Smooth muscle cell (in vitro differentiated cells): ENCODE data around the gene RALGAPB. TPM values are rescaled to one million over a fixed set of nuclear protein-coding genes. Genes with fewer than 3 reads are reported as not detected.
A peak's percentile ranks its signal among the peaks of the same experiment; 100 is the strongest.

Experiments used
- DNase-seq: peaks from one replicate; lab custom pipeline; 2025; ENCODE audit not compliant: unreplicated experiment; lab: John Stamatoyannopoulos, UW
- H2AFZ ChIP-seq: fragments of 200-600 bp; sonication (generic); 2 replicates; pipeline ENCODE4 v1.6.0; 2016; ENCODE audit warnings: antibody characterized with exemption, low read depth, mild to moderate bottlenecking
- H3F3A ChIP-seq: fragments of 200-600 bp; sonication (generic); 2 replicates; pipeline ENCODE4 v1.6.0; 2017; ENCODE audit warnings: antibody characterized with exemption, low read depth
- H3K27ac ChIP-seq: fragments of 200-600 bp; sonication (generic); 2 replicates; pipeline ENCODE4 v1.5.1; 2016; ENCODE audit warnings: low read depth, mild to moderate bottlenecking
- H3K27me3 ChIP-seq: fragments of 200-600 bp; sonication (generic); 2 replicates; pipeline ENCODE4 v1.6.1; 2016; ENCODE audit warnings: low read depth, mild to moderate bottlenecking
- H3K36me3 ChIP-seq: fragments of 200-600 bp; sonication (generic); 2 replicates; pipeline ENCODE4 v1.5.1; 2016; ENCODE audit warnings: low read depth
- H3K4me1 ChIP-seq: fragments of 200-600 bp; sonication (generic); 2 replicates; pipeline ENCODE4 v1.5.1; 2016; ENCODE audit warnings: low read depth
- H3K4me2 ChIP-seq: fragments of 200-600 bp; sonication (generic); 2 replicates; pipeline ENCODE4 v1.6.0; 2016; ENCODE audit warnings: mild to moderate bottlenecking
- H3K4me3 ChIP-seq: fragments of 200-600 bp; sonication (generic); 2 replicates; pipeline ENCODE4 v1.5.1; 2016; ENCODE audit warnings: mild to moderate bottlenecking
- H3K79me2 ChIP-seq: fragments of 200-600 bp; sonication (generic); 2 replicates; pipeline ENCODE4 v1.6.0; 2016; ENCODE audit warnings: low read depth, mild to moderate bottlenecking
- H3K9ac ChIP-seq: fragments of 200-600 bp; sonication (generic); 2 replicates; pipeline ENCODE4 v1.6.0; 2016; ENCODE audit warnings: low read depth
- H3K9me3 ChIP-seq: fragments of 200-600 bp; sonication (generic); replicated peaks from 2 replicates; pipeline ENCODE4 v1.5.1; 2016; ENCODE audit warnings: low read depth
- H4K20me1 ChIP-seq: fragments of 200-600 bp; sonication (generic); 2 replicates; pipeline ENCODE4 v1.6.0; 2016; ENCODE audit warnings: low read depth
- CTCF ChIP-seq: fragments of 200-600 bp; sonication (generic); IDR thresholded peaks from 2 replicates; pipeline ENCODE4 v1.5.1; 2017; ENCODE audit warnings: borderline replicate concordance, mild to moderate bottlenecking, antibody characterized with exemption; ENCODE audit not compliant: insufficient read depth, poor library complexity, severe bottlenecking
- WGBS: methylation state at CpG from one replicate; pipeline ENCODE4 v1.1.7; 2016; ENCODE audit warnings: low lambda C conversion rate; 5-methylcytosine and 5-hydroxymethylcytosine counted together
- polyA plus RNA-seq: library from polyadenylated mRNA; unstranded; fragments of >200 nt; fragmentation: Nextera tagmentation; extraction: Ambion mirVana; gene quantifications from 2 replicates; pipeline ENCODE4 v1.2.1, GENCODE V29; 2016
- total RNA-seq: library from RNA; depleted of rRNA; stranded (reverse); fragments of >200 nt; gene quantifications from 2 replicates; pipeline ENCODE4 v1.2.3, GENCODE V29; 2014

Gene RALGAPB
- total and polyA plus RNA-seq, 2 experiments from 2014 or later = 8.9 to 43.2 TPM

- no peak for DNase-seq
Measured at GRCh38 chr20:38445381-38445796, 27.3 kb upstream of the RALGAPB start.

GRCh38 chr20:38445901-38446425 is 26.7 kb upstream of the RALGAPB start:
- H4K20me1 ChIP-seq = no peaks in the 10 kb centered on the region
- 82% methylated on average over 6 of the region's 6 CpGs for WGBS

More at GRCh38 chr20:38445381-38445796, 27.3 kb upstream of the RALGAPB start:
- no peaks in the 10 kb centered on the region for H3F3A ChIP-seq
- H3K9ac ChIP-seq = no peak overlapping the region
- H3K4me2 ChIP-seq = peak overlapping the region; percentile 99
- peak overlapping the region; percentile 90 for H2AFZ ChIP-seq
- no peak overlapping the region for H3K27ac ChIP-seq
- no peak for TF ChIP-seq CTCF
- no peak overlapping the region for H3K4me3 ChIP-seq
- H4K20me1 ChIP-seq = no peaks in the 10 kb centered on the region
- H3K79me2 ChIP-seq = no peaks in the 10 kb centered on the region
- peaks cover 5% of the 10 kb centered on the region for H3K4me1 ChIP-seq
- no peaks in the 10 kb centered on the region for H3K36me3 ChIP-seq
- no peaks in the 10 kb centered on the region for H3K9me3 ChIP-seq
- WGBS = 91% methylated on average over 3 of the region's 3 CpGs
- no peaks in the 10 kb centered on the region for H3K27me3 ChIP-seq

DNA sequence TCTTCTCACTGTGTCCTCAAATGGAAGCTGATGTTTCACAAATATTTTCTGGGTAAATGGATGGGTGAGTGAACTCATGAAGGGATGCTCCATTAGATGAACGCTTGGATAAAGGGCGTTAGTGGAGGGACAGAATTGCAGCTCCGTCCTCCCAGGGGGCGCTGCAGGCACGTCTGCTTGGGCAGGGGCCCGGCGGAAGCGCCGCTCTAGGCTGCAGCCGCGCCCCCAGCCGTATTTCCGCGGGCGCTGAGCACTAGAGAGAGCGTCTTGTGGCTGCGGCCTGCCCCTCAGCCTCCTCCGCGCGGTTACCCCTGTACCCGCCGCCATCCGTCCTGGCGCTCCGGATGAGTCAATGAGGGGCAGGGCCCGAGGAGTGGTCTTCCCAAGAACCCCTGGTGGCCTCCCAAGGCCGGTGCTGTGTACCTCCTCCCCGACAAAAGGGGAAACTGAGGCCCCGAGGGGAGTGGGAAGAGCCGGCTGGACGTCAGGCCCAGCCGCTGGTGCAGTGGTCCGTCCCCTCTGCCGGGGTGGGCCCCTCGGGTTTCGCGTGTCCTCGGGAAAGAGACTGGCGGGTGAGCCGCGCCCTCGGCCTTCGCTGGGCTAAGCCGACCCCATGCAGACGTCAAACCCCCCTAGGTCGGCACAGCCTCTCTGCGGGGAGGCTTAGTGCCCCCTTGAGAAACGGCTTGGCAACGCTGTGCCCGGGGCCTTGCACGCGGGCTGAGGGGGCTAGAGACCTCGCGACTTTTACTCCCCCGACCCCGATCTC is 26.0 kb upstream of the RALGAPB start:
- Histone ChIP-seq H3F3A (no peaks in the 10 kb centered on the region), H3K36me3 (no peaks in the 10 kb centered on the region), H2AFZ (peak overlapping the region; percentile 92), H3K4me3 (peak overlapping the region; percentile 98), H3K79me2 (no peaks in the 10 kb centered on the region), H3K27ac (peak overlapping the region; percentile 73), H3K4me1 (peaks cover 5% of the 10 kb centered on the region), H3K9me3 (no peaks in the 10 kb centered on the region), H3K4me2 (peak overlapping the region; percentile 99), H4K20me1 (no peaks in the 10 kb centered on the region), H3K9ac (peak overlapping the region; percentile 93), H3K27me3 (no peaks in the 10 kb centered on the region)
- 4% methylated on average over 43 of the region's 56 CpGs for WGBS
- peak; percentile 63 for DNase-seq
- TF ChIP-seq CTCF = peak; percentile 89

More at GRCh38 chr20:38445901-38446425, 26.7 kb upstream of the RALGAPB start:
- no peaks in the 10 kb centered on the region for H3K79me2 ChIP-seq
- H3K27me3 ChIP-seq = no peaks in the 10 kb centered on the region
- H3K27ac ChIP-seq = no peak overlapping the region
- no peak for DNase-seq
- TF ChIP-seq CTCF = no peak
- H3K4me2 ChIP-seq = peak overlapping the region; percentile 99
- no peaks in the 10 kb centered on the region for H3K36me3 ChIP-seq
- peak overlapping the region; percentile 90 for H2AFZ ChIP-seq
- H3K9ac ChIP-seq = no peak overlapping the region
- no peaks in the 10 kb centered on the region for H3F3A ChIP-seq
- peak overlapping the region; percentile 98 for H3K4me3 ChIP-seq
- H3K9me3 ChIP-seq = no peaks in the 10 kb centered on the region
- peaks cover 5% of the 10 kb centered on the region for H3K4me1 ChIP-seq
